ENCODE data around the gene VPS72. TPM values are rescaled to one million over a fixed set of nuclear protein-coding genes. Genes with fewer than 3 reads are reported as not detected.

The VPS72 gene
- total and polyA plus RNA-seq, 2 of the 13 experiments (the other 11 are each of a cell fraction or from before 2014, with no cell fraction given) = 33.7 to 34.5 TPM

DNA sequence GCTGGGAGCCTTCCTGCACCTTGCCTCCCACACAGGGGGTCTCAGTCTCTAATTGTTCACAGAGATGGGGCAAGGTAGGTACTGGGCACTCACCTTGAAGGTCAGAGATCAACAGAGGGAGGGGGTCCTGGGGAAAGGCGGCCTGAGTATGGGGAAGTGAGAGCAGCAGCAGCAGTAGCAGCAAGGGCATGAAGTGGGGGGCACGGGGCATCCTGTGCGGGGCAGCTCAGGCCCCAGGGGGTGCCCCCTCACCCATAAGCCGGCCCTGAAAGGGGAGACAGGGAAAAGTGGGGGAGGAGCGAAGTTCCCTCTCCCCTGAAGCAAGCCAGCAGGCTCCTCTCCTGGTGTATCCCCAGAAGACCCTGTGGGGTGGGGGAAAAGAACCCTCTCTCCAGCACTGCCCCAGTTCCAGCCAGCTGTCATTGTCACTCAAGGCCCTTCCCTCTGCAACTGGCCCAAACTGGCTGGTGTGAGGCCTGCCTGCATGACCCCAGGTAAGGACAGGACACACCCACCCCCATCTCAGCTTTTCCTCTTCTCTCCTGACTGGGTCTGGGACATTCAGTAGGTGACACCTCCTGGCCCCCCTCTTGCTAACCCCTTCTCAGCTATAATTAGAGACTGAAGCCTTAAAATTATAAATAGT lies 47.5 kb downstream of the VPS72 start:
- CTCF ChIA-PET (ENCODE audit: low intra/inter-chr PET ratio, low total read pairs) = no interaction called here
- FAIRE-seq (no peak), DNase-seq (ENCODE audit: low spot score) (no peak), ATAC-seq (no peak)
- Histone ChIP-seq H3K4me1 (ENCODE audit: insufficient read depth, low read length) (peaks cover 21% of the 10 kb centered on the region), H4K20me1 (ENCODE audit: insufficient read depth, low read length) (no peaks in the 10 kb centered on the region), H3K4me3 (replicated peaks in 1 of 3; ENCODE audit: insufficient read depth in 1 of 3, low read depth in 2 of 3, low read length in 3 of 3) (no peak overlapping the region), H3K4me2 (ENCODE audit: low read depth, low read length) (no peak overlapping the region), H3K79me2 (ENCODE audit: insufficient read depth, low read length) (no peaks in the 10 kb centered on the region), H3K27ac (ENCODE audit: extremely low read length, insufficient read depth, low read length) (no peak overlapping the region), H3K36me3 (replicated peaks in 1 of 2; ENCODE audit: control insufficient read depth in 1 of 2, insufficient read depth in 2 of 2, low read length in 2 of 2) (no peaks in the 10 kb centered on the region), H2AFZ (ENCODE audit: low read length) (no peak overlapping the region), H3K9ac (ENCODE audit: insufficient read depth, low read depth, low read length) (no peak overlapping the region), H3K9me3 (ENCODE audit: low read length) (no peaks in the 10 kb centered on the region), H3K27me3 (ENCODE audit: control insufficient read depth in 1 of 2, insufficient read depth in 2 of 2, low read length in 2 of 2) (no peaks in the 10 kb centered on the region)
- intact Hi-C loops (cut with micrococcal nuclease; ENCODE audit: unreplicated experiment) (no loop called here), in situ Hi-C loops (cut with HindIII; ENCODE audit: extremely low pct_ligation_motif_present, low pct_unique_long_range_greater_than_20kb) (no loop called here)
- POLR2A ChIA-PET = no interaction called here
- WGBS (ENCODE audit: low lambda C conversion rate) = 94% methylated on average over 2 of the region's 5 CpGs
- BruUV-seq (replicated peaks) = no TSS peak
- TF ChIP-seq, protein P1, sequence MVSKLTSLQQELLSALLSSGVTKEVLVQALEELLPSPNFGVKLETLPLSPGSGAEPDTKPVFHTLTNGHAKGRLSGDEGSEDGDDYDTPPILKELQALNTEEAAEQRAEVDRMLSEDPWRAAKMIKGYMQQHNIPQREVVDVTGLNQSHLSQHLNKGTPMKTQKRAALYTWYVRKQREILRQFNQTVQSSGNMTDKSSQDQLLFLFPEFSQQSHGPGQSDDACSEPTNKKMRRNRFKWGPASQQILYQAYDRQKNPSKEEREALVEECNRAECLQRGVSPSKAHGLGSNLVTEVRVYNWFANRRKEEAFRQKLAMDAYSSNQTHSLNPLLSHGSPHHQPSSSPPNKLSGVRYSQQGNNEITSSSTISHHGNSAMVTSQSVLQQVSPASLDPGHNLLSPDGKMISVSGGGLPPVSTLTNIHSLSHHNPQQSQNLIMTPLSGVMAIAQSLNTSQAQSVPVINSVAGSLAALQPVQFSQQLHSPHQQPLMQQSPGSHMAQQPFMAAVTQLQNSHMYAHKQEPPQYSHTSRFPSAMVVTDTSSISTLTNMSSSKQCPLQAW (CRISPR knock-in tag; IDR thresholded peaks at IDR 0.05) = no peak
- TF ChIP-seq AHR (CRISPR knock-in tag; IDR thresholded peaks at IDR 0.05) = no peak
- TF ChIP-seq ZNF678 (CRISPR knock-in tag; IDR thresholded peaks at IDR 0.05) = no peak
- TF ChIP-seq MTF2 (CRISPR knock-in tag; IDR thresholded peaks at IDR 0.05; ENCODE audit: borderline replicate concordance) = no peak
- no peak for TF ChIP-seq ZNF772 (CRISPR knock-in tag; IDR thresholded peaks at IDR 0.05)
- no peak for TF ChIP-seq JARID2 (CRISPR knock-in tag; IDR thresholded peaks at IDR 0.05; ENCODE audit: insufficient replicate concordance)
- TF ChIP-seq BHLHE40 (IDR thresholded peaks at IDR 0.05; ENCODE audit: low read length) = no peak
- TF ChIP-seq, protein P2, sequence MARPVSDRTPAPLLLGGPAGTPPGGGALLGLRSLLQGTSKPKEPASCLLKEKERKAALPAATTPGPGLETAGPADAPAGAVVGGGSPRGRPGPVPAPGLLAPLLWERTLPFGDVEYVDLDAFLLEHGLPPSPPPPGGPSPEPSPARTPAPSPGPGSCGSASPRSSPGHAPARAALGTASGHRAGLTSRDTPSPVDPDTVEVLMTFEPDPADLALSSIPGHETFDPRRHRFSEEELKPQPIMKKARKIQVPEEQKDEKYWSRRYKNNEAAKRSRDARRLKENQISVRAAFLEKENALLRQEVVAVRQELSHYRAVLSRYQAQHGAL (CRISPR knock-in tag; IDR thresholded peaks at IDR 0.05; ENCODE audit: not compliant biosample characterization) = no peak

All from HepG2 (cell line).